ENCODE results near the gene BUD23.
"Not testable (repeated sequence)": the region's sequence is repeated elsewhere in the genome, so short reads cannot be mapped to it uniquely, and the experiment has no call there.

The BUD23 gene

GRCh38 chr7:73652541-73652949 lies 30.9 kb upstream of the BUD23 start:
- TF ChIP-seq, protein P1, sequence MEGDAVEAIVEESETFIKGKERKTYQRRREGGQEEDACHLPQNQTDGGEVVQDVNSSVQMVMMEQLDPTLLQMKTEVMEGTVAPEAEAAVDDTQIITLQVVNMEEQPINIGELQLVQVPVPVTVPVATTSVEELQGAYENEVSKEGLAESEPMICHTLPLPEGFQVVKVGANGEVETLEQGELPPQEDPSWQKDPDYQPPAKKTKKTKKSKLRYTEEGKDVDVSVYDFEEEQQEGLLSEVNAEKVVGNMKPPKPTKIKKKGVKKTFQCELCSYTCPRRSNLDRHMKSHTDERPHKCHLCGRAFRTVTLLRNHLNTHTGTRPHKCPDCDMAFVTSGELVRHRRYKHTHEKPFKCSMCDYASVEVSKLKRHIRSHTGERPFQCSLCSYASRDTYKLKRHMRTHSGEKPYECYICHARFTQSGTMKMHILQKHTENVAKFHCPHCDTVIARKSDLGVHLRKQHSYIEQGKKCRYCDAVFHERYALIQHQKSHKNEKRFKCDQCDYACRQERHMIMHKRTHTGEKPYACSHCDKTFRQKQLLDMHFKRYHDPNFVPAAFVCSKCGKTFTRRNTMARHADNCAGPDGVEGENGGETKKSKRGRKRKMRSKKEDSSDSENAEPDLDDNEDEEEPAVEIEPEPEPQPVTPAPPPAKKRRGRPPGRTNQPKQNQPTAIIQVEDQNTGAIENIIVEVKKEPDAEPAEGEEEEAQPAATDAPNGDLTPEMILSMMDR (conservative IDR thresholded peaks at IDR 0.05; ENCODE audit: low read depth, low read length), result no peak
- H3K4me3 ChIP-seq (ENCODE audit: low read depth, low read length), result no peak overlapping the region
- DNase-seq (ENCODE audit: low read depth), result no peak

GRCh38 chr7:73655309-73655708 lies 28.1 kb upstream of the BUD23 start:
- not testable (repeated sequence) for DNase-seq (ENCODE audit: low read depth); H3K4me3 ChIP-seq (ENCODE audit: low read depth, low read length)

DNA sequence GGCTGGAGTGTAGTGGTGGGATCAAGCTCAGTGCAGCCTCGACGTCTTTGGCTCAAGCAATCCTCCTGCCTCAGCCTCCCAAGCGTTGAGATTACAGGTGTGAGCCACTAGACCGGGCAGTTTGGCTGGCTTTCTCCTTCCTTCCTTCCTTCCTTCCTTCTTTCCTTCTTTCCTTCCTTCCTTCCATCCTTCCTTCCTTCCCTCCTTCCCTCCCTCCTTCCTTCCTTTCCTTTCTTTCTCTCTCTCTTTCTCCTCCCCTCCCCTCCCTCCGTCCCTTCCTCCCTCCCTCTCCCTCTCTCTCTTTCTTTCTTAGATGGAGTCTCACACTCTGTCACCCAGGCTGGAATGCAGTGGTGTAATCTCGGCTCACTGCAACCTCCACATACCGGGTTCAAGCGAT lies 23.4 kb upstream of the BUD23 start:
- no peak for DNase-seq (ENCODE audit: low read depth)

GRCh38 chr7:73660594-73660993 lies 22.8 kb upstream of the BUD23 start:
- not testable (repeated sequence) for DNase-seq (ENCODE audit: low read depth); H3K4me3 ChIP-seq (ENCODE audit: low read depth, low read length)

More for the DNA sequence above, 23.4 kb upstream of the BUD23 start:
- TF ChIP-seq, protein P1 (conservative IDR thresholded peaks at IDR 0.05; ENCODE audit: low read depth, low read length), result no peak
- no peak overlapping the region for H3K4me3 ChIP-seq (ENCODE audit: low read depth, low read length)

GRCh38 chr7:73663033-73663432 lies 20.4 kb upstream of the BUD23 start:
- TF ChIP-seq, protein P1 (conservative IDR thresholded peaks at IDR 0.05; ENCODE audit: low read depth, low read length), result no peak
- DNase-seq (ENCODE audit: low read depth), result no peak
- no peak overlapping the region for H3K4me3 ChIP-seq (ENCODE audit: low read depth, low read length)

DNA sequence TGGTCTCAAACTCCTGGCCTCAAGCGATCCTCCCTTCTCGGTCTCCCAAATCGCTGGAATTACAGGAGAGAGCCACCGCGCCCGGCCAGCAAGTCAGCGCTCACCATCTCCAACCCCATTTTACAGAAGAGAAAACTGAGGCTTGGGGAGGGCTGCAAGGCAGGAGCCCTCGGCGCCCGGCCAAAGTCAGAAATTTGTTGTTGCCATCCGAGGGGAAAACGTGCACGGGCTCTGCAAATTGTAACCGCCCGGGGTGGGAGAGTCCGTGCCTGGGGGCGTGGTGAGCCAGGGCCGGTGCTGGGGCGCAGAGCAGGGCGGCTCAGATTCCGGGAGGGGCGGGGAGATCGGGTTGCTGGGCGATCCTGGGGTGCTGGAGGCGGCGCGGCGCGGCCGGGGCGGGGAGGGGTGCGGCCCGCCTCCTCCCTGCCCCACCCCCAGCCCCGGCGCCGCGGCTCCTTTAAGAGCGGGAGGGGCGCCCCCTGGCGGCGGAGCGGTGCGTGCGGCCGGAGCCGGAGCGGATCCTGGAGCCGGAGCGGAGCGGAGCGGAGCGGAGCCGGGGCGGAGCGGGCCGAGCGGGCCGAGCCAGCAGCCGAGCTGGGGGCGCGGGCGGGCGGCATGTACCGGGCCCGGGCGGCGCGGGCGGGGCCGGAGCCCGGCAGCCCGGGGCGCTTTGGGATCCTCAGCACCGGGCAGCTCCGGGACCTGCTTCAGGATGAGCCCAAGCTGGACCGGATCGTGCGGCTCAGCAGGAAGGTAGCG lies 15.9 kb upstream of the BUD23 start, which contains the start of gene VPS37D:
Gene VPS37D, plus strand, starts transcription at position 488 of the 759 bp plus-strand sequence. Its CDS starts 128 bp downstream, at position 616.
- TF ChIP-seq, protein P1 (conservative IDR thresholded peaks at IDR 0.05; ENCODE audit: low read depth, low read length), result peak; percentile 59
- DNase-seq (ENCODE audit: low read depth), result peak; percentile 91
- H3K4me3 ChIP-seq (ENCODE audit: low read depth, low read length), result peak within 1 kb of the TSS; percentile 63

DNA sequence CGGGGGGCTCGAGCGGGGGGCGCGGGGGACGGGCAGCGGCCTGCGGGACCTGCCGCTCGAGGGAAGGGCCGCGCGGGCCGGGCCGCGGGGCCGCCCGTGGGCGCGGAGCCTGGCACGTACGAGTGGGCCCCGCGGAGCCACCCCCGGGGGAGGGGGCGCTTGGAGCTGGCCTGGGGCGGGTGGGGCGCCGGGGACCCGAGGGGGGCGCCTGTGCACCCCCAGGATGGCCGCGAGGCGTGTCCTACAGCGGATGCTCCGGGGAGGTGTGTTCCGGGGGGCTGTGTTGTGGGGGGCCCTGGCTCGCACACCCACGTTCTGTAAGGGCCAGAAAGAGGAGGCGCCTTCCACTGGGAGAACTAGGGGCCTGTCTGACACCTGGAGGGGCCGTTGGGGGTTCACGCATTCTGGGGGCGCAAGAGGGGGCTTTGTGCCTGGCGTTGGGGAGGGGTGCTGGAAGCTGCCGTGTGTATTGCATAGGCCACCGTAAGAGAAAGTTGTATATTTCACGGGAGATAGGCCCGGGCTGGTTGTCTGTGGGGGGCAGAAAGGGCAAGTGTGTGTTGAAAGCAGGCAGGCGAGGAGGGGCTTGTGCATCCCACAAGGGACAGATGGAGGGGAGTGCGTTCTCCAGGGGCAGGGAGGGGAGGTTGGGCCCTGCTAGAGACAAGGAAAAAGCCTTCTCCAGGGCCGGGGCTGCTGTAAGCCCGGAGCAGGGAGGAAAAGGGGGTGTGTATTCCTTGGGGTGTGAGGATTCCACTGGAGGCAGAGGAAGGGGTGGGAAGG lies 15.1 kb upstream of the BUD23 start:
- TF ChIP-seq, protein P1 (conservative IDR thresholded peaks at IDR 0.05; ENCODE audit: low read depth, low read length), result no peak
- H3K4me3 ChIP-seq (ENCODE audit: low read depth, low read length), result peak overlapping the region; percentile 63
- peak; percentile 18 for DNase-seq (ENCODE audit: low read depth)

DNA sequence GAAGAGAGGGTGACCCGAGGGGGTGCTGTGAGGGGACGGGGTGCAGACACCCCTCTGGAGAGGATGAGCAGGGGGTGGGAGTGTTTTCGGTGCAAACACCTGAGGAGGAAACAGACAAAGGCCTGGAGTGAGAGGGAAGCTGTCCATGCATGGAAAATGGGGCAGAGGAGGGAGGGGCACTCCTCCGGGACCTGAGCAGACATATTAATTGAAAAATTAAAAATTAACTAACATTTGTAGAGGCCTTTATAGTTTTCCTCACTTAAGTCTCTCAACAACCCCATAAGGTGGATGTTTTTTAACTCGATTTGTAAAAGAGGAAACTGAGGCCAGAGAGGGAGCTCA lies 14.5 kb upstream of the BUD23 start:
- DNase-seq (ENCODE audit: low read depth), result no peak
- peak overlapping the region; percentile 63 for H3K4me3 ChIP-seq (ENCODE audit: low read depth, low read length)
- TF ChIP-seq, protein P1 (conservative IDR thresholded peaks at IDR 0.05; ENCODE audit: low read depth, low read length), result no peak

Data from choroid plexus epithelial cell (primary cell).